ENCODE data around the gene INTS3. TPM values are rescaled to one million over a fixed set of nuclear protein-coding genes. Genes with fewer than 3 reads are reported as not detected.
A peak's percentile ranks its signal among the peaks of the same experiment; 100 is the strongest.
"Not testable (repeated sequence)": the region's sequence is repeated elsewhere in the genome, so short reads cannot be mapped to it uniquely, and the experiment has no call there.

INTS3 gene
- total RNA-seq, 4 donors from 2014 or later: 24.6 to 27.9 (median 26.2) TPM

- DNase-seq: no peak
- Histone ChIP-seq H3K4me3 (no peak overlapping the region), H3K27ac (no peak overlapping the region), H3K27me3 (no peaks in the 10 kb centered on the region), H3K4me1 (no peaks in the 10 kb centered on the region), H3K36me3 (no peaks in the 10 kb centered on the region), H3K9me3 (no peaks in the 10 kb centered on the region)
- no peak for TF ChIP-seq POLR2A (IDR thresholded peaks at IDR 0.05)
- TF ChIP-seq CTCF (IDR thresholded peaks at IDR 0.05): no peak
- intact Hi-C loops (cut with DNase I): no loop called here
- 77 to 87% methylated on average over 3 of the region's 3 CpGs for WGBS, 2 donors
Measured at GRCh38 chr1:153717330-153717729, 10.5 kb upstream of the INTS3 start.

GRCh38 chr1:153723687-153724086 is 4.2 kb upstream of the INTS3 start:
- H3K4me1 ChIP-seq: peaks cover 4 to 8% (median 5%) of the 10 kb centered on the region in 3 donors
- H3K4me3 ChIP-seq: no peak overlapping the region
- no peaks in the 10 kb centered on the region for H3K27me3 ChIP-seq
- no peaks in the 10 kb centered on the region for H3K36me3 ChIP-seq
- 89 to 91% methylated on average over 3 of the region's 3 CpGs for WGBS, 2 donors
- no peak overlapping the region for H3K27ac ChIP-seq
- intact Hi-C loops (cut with DNase I): no loop called here
- TF ChIP-seq POLR2A (IDR thresholded peaks at IDR 0.05): no peak
- no peak for TF ChIP-seq CTCF (IDR thresholded peaks at IDR 0.05)
- no peak for DNase-seq
- H3K9me3 ChIP-seq: no peaks in the 10 kb centered on the region

- H3K9me3 ChIP-seq; DNase-seq; intact Hi-C loops (cut with DNase I); H3K4me3 ChIP-seq; H3K36me3 ChIP-seq; H3K27me3 ChIP-seq; H3K27ac ChIP-seq: not testable (repeated sequence)
- H3K4me1 ChIP-seq: peaks cover 10 to 18% (median 12%) of the 10 kb centered on the region in 3 donors
- WGBS, 2 donors: 67 to 83% methylated on average over 4 of the region's 4 CpGs
Measured at GRCh38 chr1:153724634-153725033, 3.2 kb upstream of the INTS3 start.

DNA sequence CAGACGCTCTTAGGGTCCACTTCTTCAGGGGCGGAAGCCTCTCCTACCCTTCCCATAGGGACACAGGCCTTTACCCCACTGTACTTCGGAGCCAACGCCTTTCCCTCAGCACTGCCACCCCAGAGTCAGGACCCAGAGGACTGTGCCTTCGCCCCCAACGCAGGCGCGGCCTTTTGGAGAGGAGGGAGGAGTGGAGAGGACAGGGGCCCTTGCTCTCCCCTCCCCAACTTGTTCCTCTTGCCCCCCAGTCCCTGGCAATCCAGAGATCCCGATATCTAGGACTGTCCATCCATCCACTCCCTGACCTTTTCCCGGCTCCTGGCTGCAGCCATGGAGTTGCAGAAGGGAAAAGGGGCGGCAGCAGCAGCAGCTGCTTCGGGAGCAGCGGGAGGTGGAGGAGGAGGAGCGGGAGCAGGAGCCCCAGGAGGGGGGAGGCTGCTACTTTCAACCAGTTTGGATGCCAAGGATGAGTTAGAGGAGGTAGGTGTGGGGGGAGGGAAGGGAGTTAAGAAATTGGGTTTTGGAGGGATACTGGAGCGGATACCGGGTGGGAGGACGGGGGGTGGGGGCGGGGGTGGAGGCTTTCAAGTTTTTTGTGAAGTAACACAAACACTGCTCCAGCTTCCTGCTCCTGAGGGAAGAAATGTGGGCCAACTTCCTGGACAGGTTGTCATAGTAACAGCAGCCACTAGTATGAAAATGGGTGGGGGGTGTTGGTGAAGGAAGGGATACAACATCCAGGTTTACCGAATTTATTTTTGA is 636 bp downstream of the INTS3 start:
- Histone ChIP-seq H3K27ac (peak overlapping the region; percentile 95 to 99 (median 96)), H3K36me3 (peaks cover 0 to 6% (median 0%) of the 10 kb centered on the region in 3 donors), H3K4me1 (peaks cover 12 to 35% (median 18%) of the 10 kb centered on the region in 3 donors), H3K9me3 (no peaks in the 10 kb centered on the region), H3K4me3 (peak overlapping the region; percentile 53 to 95 (median 82)), H3K27me3 (no peaks in the 10 kb centered on the region)
- intact Hi-C loops (cut with DNase I): no loop called here
- TF ChIP-seq POLR2A (IDR thresholded peaks at IDR 0.05) (no peak), CTCF (IDR thresholded peaks at IDR 0.05) (no peak)
- 0 to 1% methylated on average over 6 to 16 of the region's 19 CpGs for WGBS, 2 donors
- DNase-seq: no peak

GRCh38 chr1:153730468-153730988 is 2.7 kb downstream of the INTS3 start:
- no peak for TF ChIP-seq CTCF (IDR thresholded peaks at IDR 0.05)
- no peak for TF ChIP-seq POLR2A (IDR thresholded peaks at IDR 0.05)
- WGBS, 2 donors: 55 to 63% methylated on average over 5 of the region's 5 CpGs
- H3K27me3 ChIP-seq: no peaks in the 10 kb centered on the region
- H3K4me3 ChIP-seq: no peak overlapping the region
- H3K36me3 ChIP-seq: peaks cover 0 to 9% (median 0%) of the 10 kb centered on the region in 3 donors
- peak overlapping the region in 2 of 4 donors; percentile 98 to 99 for H3K27ac ChIP-seq
- intact Hi-C loops (cut with DNase I): no loop called here
- no peak for DNase-seq
- H3K9me3 ChIP-seq: no peaks in the 10 kb centered on the region
- peaks cover 16 to 43% (median 18%) of the 10 kb centered on the region in 3 donors for H3K4me1 ChIP-seq
